Kidney glomerular epithelial cell (primary cell): Measurements from ENCODE around the gene YRDC.

Source experiments
- DNase-seq: peaks from one replicate; lab custom pipeline; 2025; lab: John Stamatoyannopoulos, UW

The YRDC gene

DNA sequence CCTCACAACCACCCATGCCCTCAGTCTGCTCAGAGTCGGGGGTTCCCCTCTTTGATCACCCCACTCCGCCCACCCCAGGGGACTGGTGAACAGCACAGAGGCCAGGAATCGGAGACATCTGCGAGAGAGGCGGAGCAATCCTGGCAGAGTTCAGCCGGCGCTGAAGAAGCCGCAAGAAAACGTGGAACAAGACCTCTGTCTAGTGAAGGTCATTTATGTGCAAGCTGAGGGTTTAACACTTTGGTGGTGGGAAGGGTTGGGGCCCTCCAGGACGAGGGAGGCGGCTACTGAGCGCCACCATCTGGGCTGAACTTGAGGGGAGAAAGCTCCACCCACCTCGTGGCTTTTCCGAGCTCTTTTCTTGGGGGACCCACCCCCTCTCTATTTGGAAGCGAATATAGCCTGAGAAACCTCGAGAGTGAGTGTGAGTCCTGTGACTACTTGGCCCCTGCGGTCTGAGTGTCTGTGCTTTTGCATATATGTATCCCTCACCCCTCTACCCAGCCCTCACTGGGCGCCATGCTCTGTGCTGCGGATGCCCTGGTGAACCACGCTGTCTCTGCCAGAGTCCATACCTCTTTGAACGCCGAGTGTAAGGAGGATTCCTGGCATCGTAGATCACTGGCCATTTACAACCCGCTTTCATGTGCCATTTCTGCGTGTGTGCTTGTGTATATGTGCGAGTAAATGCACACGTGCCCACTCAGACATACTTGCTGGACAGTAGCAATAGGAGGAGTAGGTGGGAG lies 41.9 kb downstream of the YRDC start:
- DNase-seq, result no peak

DNA sequence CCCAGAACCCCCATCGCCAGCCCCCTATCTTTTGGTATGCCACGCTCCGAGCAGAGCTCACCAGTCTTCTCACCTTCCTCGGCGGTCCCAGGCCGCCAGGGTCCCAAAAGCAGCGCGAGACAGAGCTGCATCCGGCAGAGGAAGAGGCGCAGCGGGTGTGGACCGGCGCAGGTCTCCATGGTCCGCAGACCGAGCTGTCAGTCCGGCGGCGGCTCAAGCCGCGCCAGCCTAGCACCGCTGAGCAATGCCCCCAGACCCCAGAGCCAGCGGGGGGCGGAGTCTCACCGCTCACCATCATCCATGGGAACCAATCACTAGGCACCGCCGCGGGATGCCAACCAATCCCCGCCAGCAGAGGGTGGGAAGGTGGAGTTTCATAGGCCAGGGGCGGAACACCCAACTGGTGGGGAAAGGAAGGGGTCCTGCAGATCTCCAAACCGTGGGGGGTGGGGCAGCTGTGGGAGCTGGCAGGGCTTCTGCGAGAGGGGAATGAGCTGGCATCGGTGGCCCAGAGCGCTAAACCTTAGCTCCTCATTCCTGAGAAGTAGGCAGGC lies 43.0 kb downstream of the YRDC start, which contains the start of gene EPHA10:
EPHA10 (minus strand) TSS at position 233 of the 554 bp plus-strand sequence; CDS start at position 179, 54 bp downstream.
- DNase-seq, result no peak

DNA sequence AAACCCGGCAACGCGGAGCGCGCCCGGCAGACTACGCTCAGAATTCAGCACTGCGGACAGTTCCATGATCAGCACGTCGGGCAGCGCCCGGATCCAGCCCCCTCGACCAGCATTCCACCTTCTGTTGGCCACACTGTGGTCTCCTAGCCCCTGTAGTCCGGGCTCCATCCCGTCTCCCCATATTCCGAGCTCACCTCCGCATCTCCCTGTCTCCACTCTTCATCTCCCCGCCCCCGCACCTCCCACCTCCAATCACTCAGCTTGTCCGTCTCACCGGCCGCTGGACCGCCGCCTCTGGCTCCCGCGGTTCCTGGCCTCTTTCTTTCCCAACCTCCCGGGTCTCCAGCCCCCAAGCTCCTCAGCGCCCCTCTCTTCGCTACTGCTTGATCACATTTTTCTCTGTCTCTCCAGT lies 43.6 kb downstream of the YRDC start:
- peak; percentile 32 for DNase-seq

DNA sequence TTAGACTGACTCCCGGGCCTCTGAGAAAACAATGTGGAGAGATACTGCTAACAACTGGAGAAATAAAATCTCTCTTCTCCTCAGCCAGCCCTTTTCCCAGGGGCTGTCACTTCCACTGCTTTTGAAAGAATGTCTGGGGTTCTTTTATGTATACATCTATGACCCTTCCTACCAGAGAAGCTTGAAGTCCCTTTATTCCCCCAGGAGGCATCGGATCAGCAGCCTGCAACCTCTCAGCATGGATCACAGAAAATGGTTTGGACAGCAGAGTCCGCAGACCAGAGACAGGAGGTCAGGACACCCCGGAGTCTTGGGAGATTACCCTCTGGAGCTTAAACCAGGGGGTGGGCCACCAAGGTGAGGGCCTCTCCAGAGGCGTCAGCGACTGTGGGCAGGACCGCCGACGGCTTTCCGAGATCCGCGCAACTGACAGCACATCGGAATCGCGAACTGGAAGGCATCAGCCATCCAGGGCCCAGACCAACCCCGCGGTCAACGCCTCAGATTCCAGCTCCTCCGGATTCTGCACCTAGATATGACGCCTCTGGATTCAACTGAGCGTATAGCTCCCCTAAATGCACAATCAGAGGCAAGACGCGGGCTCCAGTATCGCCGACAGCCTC lies 44.1 kb downstream of the YRDC start:
- no peak for DNase-seq

DNA sequence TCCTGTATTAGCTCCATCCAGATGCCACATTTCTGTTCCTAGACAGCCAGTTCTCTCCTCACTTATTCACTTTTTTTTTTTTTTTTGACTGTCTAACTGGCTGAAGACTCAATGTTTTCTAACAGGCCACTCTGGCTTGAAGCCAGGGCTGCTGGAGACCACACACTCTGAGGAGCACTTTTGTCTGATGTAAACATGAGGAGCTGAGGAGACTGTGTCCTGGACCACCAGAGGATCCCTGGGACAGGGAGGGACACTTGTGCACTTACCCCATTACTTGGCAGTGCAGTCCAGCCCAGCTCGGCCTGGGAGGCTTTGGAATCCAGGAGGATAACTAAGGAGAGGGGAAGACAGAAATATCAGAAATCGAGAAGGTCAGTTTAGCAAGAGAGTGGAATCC lies 45.5 kb downstream of the YRDC start:
- DNase-seq, result no peak

DNA sequence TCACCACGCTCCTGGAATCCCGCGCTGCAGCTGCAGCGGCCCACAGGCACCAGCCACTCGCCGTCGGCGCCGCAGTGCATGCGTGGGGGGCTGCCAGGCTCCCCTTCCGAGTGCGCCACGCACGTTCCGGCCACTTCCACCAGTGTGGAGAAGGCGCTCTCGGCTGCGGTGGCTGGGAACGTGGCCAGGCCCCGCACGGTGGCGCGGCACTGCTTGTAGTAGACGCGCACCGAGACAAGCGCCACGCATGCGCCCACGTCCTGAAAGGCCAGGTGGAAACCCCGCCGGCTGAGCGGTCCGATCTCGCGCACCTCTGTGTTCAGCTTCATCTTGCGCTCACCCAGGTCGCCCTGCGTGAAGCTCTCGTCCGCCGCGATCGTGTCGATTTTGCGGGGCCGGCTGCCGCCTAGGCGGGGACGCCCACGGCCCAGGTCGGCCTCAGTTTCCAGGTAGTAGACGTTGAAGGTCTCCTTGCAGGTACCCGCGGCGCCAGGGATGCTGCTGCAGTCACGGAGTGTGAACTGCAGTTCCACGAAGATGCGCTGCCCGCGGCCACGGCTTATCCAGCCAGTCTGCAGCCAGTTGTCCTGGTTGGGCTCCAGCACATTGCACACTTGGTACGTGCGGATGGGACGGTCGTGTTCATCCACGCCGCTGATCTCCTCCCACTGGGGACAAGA lies 46.5 kb downstream of the YRDC start:
- no peak for DNase-seq

DNA sequence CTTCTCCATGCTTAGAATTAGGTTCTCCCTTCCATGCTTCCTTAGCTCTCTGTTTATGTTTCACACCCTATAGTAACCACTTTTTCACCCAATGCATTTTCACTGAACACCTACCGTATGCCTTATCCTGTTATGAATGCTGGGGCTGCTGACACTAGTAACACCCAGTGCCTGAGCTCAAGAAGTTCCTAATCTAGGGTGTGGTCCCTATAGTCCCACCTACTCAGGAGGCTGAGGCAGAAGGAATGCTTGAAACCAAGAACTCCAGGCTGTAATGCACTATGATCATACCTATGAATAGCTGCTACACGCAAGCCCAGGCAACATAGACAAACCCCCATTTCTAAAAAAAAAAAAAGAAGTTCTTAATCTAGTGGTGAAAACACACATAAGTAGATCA lies 48.6 kb downstream of the YRDC start:
- no peak for DNase-seq

DNA sequence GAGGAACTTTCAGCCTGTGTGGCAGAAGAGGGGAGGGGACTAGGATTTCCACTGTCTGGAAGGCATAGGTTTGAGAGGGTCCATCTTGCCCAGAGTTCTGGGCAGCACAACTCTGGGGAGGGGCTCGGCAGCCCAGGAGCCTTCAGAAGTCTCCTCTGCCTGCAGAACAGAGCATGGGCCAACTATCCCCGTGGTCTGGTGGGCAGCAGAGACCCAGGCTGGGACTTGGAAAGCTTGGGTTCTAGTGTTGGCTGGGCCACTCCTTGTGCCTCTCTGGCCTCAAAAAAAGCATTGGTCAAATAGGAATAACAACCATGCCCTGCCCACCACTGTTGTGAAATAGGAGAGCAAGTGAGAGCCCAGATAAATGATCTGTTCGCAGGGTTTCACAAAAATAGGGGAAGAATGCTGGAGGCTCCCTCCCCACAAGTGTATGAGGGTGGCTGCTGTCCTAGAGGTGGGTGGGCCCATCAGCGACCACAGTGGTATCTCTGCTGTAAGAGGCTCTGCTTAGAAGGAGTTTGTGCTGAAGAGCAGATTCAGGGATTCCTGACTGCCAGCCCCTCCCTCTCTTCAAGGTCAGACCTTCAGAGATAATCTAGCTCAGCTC lies 52.0 kb downstream of the YRDC start:
- DNase-seq, result no peak

DNA sequence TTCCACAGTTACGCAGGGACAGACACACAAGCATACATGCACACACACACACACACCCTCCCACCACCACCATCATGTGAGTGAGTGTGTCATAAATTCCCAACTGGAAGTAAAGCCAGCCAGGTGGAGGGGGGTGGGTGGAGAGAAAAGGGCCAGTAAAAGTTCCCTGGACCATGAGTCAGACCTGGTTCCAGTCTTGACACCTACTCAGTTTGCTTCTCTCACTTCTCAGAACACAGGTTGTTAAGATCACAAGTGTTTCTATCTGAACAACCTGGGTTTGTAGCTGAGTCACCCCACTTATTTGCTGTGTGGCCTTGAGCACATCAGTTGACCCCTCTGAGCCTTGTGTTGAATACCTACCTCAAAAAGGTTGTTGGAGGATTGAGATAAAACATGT lies 52.7 kb downstream of the YRDC start:
- DNase-seq, result peak; percentile 11

DNA sequence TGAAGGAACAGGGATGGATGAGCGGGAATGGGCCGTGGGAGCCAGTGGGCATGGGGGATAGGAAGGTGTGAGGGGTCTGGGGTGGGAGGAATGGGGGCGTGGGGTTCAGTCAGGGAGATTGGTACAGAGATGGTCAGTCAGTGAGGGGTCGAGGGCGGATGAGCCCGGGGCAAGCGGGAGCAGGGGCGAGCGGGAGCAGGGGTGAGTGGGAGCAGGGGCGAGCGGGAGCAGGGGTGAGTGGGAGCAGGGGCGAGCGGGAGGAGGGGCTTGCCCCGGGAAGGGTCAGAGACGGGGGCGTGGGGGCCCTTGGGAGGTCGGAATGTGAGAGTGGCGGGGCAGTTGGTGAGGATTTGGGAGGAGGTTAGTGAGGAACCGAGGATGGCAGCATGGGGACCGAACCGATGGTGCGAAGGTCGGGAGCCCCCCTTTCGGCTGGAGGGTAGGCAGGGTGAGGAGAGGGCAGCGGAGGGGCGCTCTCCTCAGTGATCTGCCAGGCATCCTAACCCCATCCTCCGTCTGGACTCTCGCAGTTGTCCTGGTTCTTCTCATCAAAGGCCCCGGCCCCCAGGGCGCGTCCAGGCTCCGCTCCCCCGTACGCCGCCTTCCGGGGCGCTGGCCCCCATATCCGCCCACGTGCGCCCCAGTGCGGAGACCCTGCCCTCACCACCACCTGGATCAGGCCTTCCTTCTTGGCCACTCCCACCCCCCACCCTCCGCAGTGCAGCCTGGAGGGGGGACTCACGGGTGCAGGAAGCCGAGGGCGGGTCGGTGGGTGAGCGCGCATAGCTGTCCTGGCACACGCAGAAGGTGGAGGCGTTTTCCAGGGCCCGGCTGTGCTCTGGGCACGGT lies 54.3 kb downstream of the YRDC start:
- DNase-seq, result no peak
